ENCODE data around the gene DUSP9.

DUSP9 gene

GRCh38 chrX:153649915-153650782 lies 3.1 kb downstream of the DUSP9 start:
- no peak for DNase-seq

GRCh38 chrX:153650959-153651358 lies 4.0 kb downstream of the DUSP9 start:
- DNase-seq: no peak

GRCh38 chrX:153651540-153652079 lies 4.6 kb downstream of the DUSP9 start:
- DNase-seq: no peak

- DNase-seq: no peak
Observed at GRCh38 chrX:153653556-153653955, 6.6 kb downstream of the DUSP9 start.

- no peak for DNase-seq
Observed at GRCh38 chrX:153657161-153657560, 10.2 kb downstream of the DUSP9 start.

GRCh38 chrX:153659268-153659667 lies 12.3 kb downstream of the DUSP9 start:
- no peak for DNase-seq

GRCh38 chrX:153662266-153662665 lies 15.3 kb downstream of the DUSP9 start:
- peak in 3 of 4 experiments; percentile 10 to 45 (median 29) for DNase-seq

- no peak for DNase-seq
Observed at GRCh38 chrX:153665726-153666306, 18.8 kb downstream of the DUSP9 start.

GRCh38 chrX:153667281-153667955 lies 20.4 kb downstream of the DUSP9 start:
- DNase-seq: no peak

- peak; percentile 64 to 78 (median 69) for DNase-seq
Observed at GRCh38 chrX:153667956-153668396, 21.0 kb downstream of the DUSP9 start.

- no peak for DNase-seq
Observed at GRCh38 chrX:153668423-153669173, 21.6 kb downstream of the DUSP9 start.

GRCh38 chrX:153669174-153669890 lies 22.3 kb downstream of the DUSP9 start:
- DNase-seq: peak in 3 of 4 experiments; percentile 10 to 37 (median 31)

- DNase-seq: no peak
Observed at GRCh38 chrX:153669901-153670731, 23.1 kb downstream of the DUSP9 start.

GRCh38 chrX:153670748-153671588 lies 24.0 kb downstream of the DUSP9 start:
- no peak for DNase-seq

GRCh38 chrX:153671589-153672530 lies 24.9 kb downstream of the DUSP9 start:
- DNase-seq: no peak

GRCh38 chrX:153672531-153673427 lies 25.8 kb downstream of the DUSP9 start:
- DNase-seq: no peak

- no peak for DNase-seq
Observed at GRCh38 chrX:153673428-153674218, 26.6 kb downstream of the DUSP9 start, which contains the start of gene PNCK. TSS of gene PNCK (minus strand) at chrX:153673813. CDS start at chrX:153673076, 737 bp downstream.

Data from activated naive CD4-positive, alpha-beta T cell (primary cell).